Stomach (tissue), 4 donors: ENCODE data around the gene LTA.

Experiments used
- CTCF ChIP-seq, 7 experiments: fragments of 450-650 bp in 4 of 7; fragments of 200-600 bp in 3 of 7; sonication (generic) in 3 of 7; IDR thresholded peaks; one replicate each; pipeline ENCODE4 v1.5.1; 2016 to 2019; ENCODE audit warnings: antibody characterized with exemption in 7 of 7, control low read depth in 2 of 7, mild to moderate bottlenecking in 1 of 7
- POLR2A ChIP-seq, 4 donors: fragments of 450-650 bp; IDR thresholded peaks; one replicate each; pipeline ENCODE4 v1.6.1; 2016; ENCODE audit warnings: antibody characterized with exemption in 4 of 4, control low read depth in 2 of 4, mild to moderate bottlenecking in 1 of 4, moderate library complexity in 1 of 4

- TF ChIP-seq CTCF (IDR thresholded peaks at IDR 0.05) (no peak), POLR2A (IDR thresholded peaks at IDR 0.05) (no peak)
Measured at GRCh38 chr6:31620586-31621319, 48.7 kb downstream of the LTA start, which contains the start of gene PRRC2A.
